MCF 10A (cell line): ENCODE data around the gene SETD5. TPM values are rescaled to one million over a fixed set of nuclear protein-coding genes. Genes with fewer than 3 reads are reported as not detected.

Experiments
- BruUV-seq: library from RNA; stranded (reverse); fragments of 400-500 nt; replicated peaks from 2 replicates; lab custom pipeline; 2021; lab: Mats Ljungman, UMichigan
- CTCF ChIA-PET: fragments of 300-600 bp; sonication (Branson Sonifier 250); formaldehyde crosslinking; extraction: SDS; loops from one replicate; lab custom pipeline; 2021; ENCODE audit warnings: antibody characterized with exemption, inconsistent platforms; lab: Yijun Ruan, JAX
- POLR2A ChIA-PET: fragments of 300-600, 350-650 bp; sonication (Branson Sonifier 250); formaldehyde crosslinking; extraction: SDS; loops from one replicate; lab custom pipeline; 2020; ENCODE audit warnings: antibody characterized with exemption, inconsistent platforms; lab: Yijun Ruan, JAX
- DNase-seq: peaks from one replicate; pipeline ENCODE4 v3.0.0-alpha.2; 2018; ENCODE audit not compliant: unreplicated experiment
- H3K27ac Mint-ChIP-seq: one replicate; pipeline ENCODE4 v1.8.0; 2022; ENCODE audit warnings: mild to moderate bottlenecking, low read depth, mixed read lengths; ENCODE audit not compliant: unreplicated experiment
- H3K27me3 Mint-ChIP-seq: one replicate; pipeline ENCODE4 v1.8.0; 2022; ENCODE audit warnings: mixed read lengths; ENCODE audit not compliant: insufficient read depth, unreplicated experiment
- H3K36me3 Mint-ChIP-seq: one replicate; pipeline ENCODE4 v1.8.0; 2022; ENCODE audit warnings: mild to moderate bottlenecking, moderate library complexity, mixed read lengths; ENCODE audit not compliant: insufficient read depth, unreplicated experiment
- H3K4me1 Mint-ChIP-seq: one replicate; pipeline ENCODE4 v1.8.0; 2022; ENCODE audit warnings: mixed read lengths; ENCODE audit not compliant: insufficient read depth, unreplicated experiment
- H3K4me3 Mint-ChIP-seq: one replicate; pipeline ENCODE4 v1.8.0; 2022; ENCODE audit warnings: mild to moderate bottlenecking, moderate library complexity, mixed read lengths; ENCODE audit not compliant: unreplicated experiment
- H3K9me3 Mint-ChIP-seq: one replicate; pipeline ENCODE4 v1.8.0; 2022; ENCODE audit warnings: mixed read lengths; ENCODE audit not compliant: unreplicated experiment
- CTCF ChIP-seq: fragments of 200-600 bp; IDR thresholded peaks from one replicate; pipeline ENCODE4 v1.8.0; 2022; ENCODE audit warnings: antibody characterized with exemption, mild to moderate bottlenecking; ENCODE audit not compliant: unreplicated experiment
- intact Hi-C: fragments of 100-400 bp; cut with micrococcal nuclease; formaldehyde crosslinking; loops from 2 replicates; pipeline ENCODE4 v1.14.1; 2022
- total RNA-seq: library from RNA; stranded (reverse); gene quantifications from 2 replicates; pipeline ENCODE4 v1.2.3, GENCODE V29; 2022

The SETD5 gene
- total RNA-seq, 1 experiment from 2014 or later: 149 TPM

DNA sequence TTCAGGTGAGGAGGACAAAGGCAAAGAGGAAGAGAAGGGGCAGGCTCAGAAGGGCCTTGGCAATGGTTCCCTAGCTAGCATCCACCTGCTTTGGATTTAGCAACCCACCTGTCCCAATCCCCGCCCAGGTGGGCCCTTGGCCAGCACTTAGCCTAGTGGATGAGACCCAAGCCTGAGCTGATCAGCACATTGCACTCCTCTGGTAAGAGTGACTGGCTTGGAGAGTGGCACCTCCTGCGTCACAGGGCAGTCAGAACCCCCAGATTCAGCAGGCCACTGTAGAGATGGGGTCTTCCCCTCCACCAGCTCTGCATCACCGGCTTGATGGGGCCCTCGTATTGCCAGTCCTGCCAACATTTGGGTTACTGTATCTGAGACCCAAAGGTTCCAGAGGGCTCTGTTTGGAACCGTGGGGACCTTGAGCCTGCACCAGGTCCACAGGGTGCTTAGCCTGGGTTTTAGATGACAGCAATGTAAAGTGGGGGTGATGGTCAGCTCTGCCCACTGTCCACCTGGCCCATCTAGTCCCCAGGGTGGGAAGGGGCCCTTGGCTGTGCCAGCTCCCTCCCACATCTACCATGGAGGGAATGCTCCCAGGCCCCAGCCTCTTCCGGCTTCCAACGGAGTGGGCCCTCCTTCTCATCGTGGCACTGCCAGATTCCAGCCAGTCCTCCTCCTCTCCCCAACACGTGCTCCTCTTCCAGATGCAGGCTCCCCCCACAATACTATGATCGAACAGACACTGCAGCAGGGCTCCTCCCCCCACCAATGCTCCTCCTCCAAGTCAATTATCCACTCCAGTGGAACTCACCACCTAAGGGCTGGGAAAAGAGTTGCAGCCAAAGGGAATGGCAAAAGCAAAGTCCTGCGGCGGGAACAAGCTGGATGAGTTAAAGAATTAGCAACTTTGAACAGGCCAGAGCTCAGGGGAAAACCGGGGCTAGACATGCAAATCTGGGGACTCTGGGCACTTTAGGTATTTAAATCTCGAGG is 110.5 kb downstream of the SETD5 start:
- no peak for TF ChIP-seq CTCF
- Mint-ChIP-seq H3K4me3 (no peak overlapping the region), H3K27me3 (peaks cover 16% of the 10 kb centered on the region), H3K4me1 (peaks cover 5% of the 10 kb centered on the region), H3K36me3 (no peaks in the 10 kb centered on the region), H3K27ac (no peak overlapping the region), H3K9me3 (no peaks in the 10 kb centered on the region)
- intact Hi-C loops: loop anchor here (10.0 kb wide), 1 partner anchor 207 kb away; no protein-coding TSS in a partner anchor
- POLR2A ChIA-PET: no interaction called here
- CTCF ChIA-PET: no interaction called here
- DNase-seq: no peak
- BruUV-seq: no TSS peak

DNA sequence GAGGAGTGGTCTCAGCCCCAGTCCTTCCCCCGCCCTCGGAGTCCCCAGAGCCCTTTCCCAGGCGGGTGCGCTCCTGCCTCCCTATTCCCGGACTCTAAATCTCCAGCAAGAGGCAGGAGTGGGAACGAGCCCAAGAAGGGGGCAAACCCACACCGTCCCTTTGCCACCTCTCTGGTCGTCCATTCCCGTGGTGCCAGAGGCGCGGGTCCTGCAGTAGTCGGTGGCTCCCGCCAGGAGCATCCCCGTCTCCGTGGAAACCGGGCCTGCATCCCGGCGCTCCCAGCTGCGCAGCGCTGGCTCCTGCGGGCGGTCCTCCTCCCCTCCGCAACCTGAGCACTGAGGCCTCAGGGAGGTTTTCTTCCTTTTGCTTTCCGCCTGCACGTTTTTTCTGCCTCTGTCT is 111.4 kb downstream of the SETD5 start:
- no TSS peak for BruUV-seq
- Mint-ChIP-seq H3K27ac (no peak overlapping the region), H3K4me1 (peaks cover 5% of the 10 kb centered on the region), H3K27me3 (peaks cover 16% of the 10 kb centered on the region), H3K9me3 (no peaks in the 10 kb centered on the region), H3K36me3 (no peaks in the 10 kb centered on the region), H3K4me3 (no peak overlapping the region)
- no peak for TF ChIP-seq CTCF
- intact Hi-C loops: loop anchor here (10.0 kb wide), 1 partner anchor 206 kb away; no protein-coding TSS in a partner anchor
- no peak for DNase-seq
- ChIA-PET CTCF (no interaction called here), POLR2A (no interaction called here)

DNA sequence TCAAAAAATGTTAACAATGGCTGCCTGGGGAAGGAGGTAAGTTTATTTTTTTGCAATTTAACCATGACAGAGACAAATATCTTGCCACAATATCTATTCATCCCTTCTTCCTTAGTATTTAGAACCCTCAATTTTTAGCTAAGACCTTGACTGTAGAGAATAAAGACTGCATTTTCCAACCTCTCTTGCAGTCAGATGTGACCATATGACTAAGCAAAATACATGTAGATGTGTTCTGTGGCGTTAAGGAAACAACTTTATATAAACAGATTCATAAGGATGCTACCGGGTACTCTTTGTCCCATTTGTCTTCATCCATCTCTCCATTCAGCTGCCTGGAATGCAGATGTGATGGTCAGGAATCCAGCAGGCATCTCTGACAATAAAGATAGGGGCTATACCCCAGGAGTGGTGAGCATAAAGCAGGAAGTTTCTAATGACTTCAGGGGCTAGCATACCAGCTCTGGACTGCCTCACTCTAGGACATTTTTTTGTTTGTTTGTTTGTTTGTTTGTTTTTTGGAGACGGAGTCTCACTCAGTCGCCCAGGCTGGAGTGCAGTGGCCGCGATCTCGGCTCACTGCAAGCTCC is 115.1 kb downstream of the SETD5 start:
- H3K36me3 Mint-ChIP-seq: no peaks in the 10 kb centered on the region
- BruUV-seq: no TSS peak
- H3K27me3 Mint-ChIP-seq: peaks cover 33% of the 10 kb centered on the region
- no peak for TF ChIP-seq CTCF
- ChIA-PET POLR2A (no interaction called here), CTCF (interaction anchor here (0.5 to 2.8 kb wide), 2 partner anchors 7 to 9 kb away, joined by 3 to 13 read pairs; no protein-coding TSS in a partner anchor)
- H3K27ac Mint-ChIP-seq: no peak overlapping the region
- DNase-seq: no peak
- H3K4me3 Mint-ChIP-seq: no peak overlapping the region
- intact Hi-C loops: no loop called here
- no peaks in the 10 kb centered on the region for H3K9me3 Mint-ChIP-seq
- peaks cover 5% of the 10 kb centered on the region for H3K4me1 Mint-ChIP-seq

GRCh38 chr3:9514306-9514705 is 116.9 kb downstream of the SETD5 start:
- H3K27ac Mint-ChIP-seq: no peak overlapping the region
- ChIA-PET CTCF (interaction anchor here (3.4 kb wide), 1 partner anchor 10 kb away, joined by 14 read pairs; no protein-coding TSS in a partner anchor), POLR2A (no interaction called here)
- no peak for DNase-seq
- H3K27me3 Mint-ChIP-seq: peaks cover 37% of the 10 kb centered on the region
- intact Hi-C loops: no loop called here
- no peaks in the 10 kb centered on the region for H3K9me3 Mint-ChIP-seq
- no peaks in the 10 kb centered on the region for H3K36me3 Mint-ChIP-seq
- TF ChIP-seq CTCF: no peak
- BruUV-seq: no TSS peak
- peaks cover 2% of the 10 kb centered on the region for H3K4me1 Mint-ChIP-seq
- H3K4me3 Mint-ChIP-seq: no peak overlapping the region
